K562 (cell line): ENCODE measurements around the gene TAMALIN. TPM values are rescaled to one million over a fixed set of nuclear protein-coding genes. Genes with fewer than 3 reads are reported as not detected.
A peak's percentile ranks its signal among the peaks of the same experiment; 100 is the strongest.

Source experiments
- ARID2 ChIP-seq: fragments of 450-650 bp; IDR thresholded peaks from 2 replicates; pipeline ENCODE4 v1.6.1; 2017; ENCODE audit warnings: antibody characterized with exemption, mild to moderate bottlenecking
- CTCF ChIP-seq, 3 experiments: IDR thresholded peaks in 2 of 3; conservative IDR thresholded peaks in 1 of 3; 2 replicates each; pipeline ENCODE4 v1.5.1; 2011 to 2012; ENCODE audit warnings: low read length in 3 of 3, mild to moderate bottlenecking in 3 of 3, control low read depth in 2 of 3, improper control_type of control experiment in 1 of 3, inconsistent platforms in 1 of 3, low read depth in 1 of 3, mixed read lengths in 1 of 3, moderate library complexity in 1 of 3; ENCODE audit not compliant: insufficient read depth in 2 of 3
- ERF ChIP-seq: fragments of 450-650 bp; formaldehyde crosslinking; IDR thresholded peaks from 2 replicates; pipeline ENCODE4 v1.4.0; 2020; ENCODE audit warnings: mild to moderate bottlenecking, mixed read lengths
- NUFIP1 ChIP-seq: fragments of 450-650 bp; IDR thresholded peaks from 2 replicates; pipeline ENCODE4 v1.6.1; 2018; ENCODE audit not compliant: partially characterized antibody
- RAD21 ChIP-seq, 2 experiments: fragments of 250-450 bp in 1 of 2; fragments of 450-650 bp in 1 of 2; sonication (Bioruptor Pico) in 1 of 2; formaldehyde crosslinking in 1 of 2; IDR thresholded peaks in 1 of 2; conservative IDR thresholded peaks in 1 of 2; 2 replicates each; pipeline versions ENCODE4 v1.4.0 to v1.8.0; 2020 to 2022; ENCODE audit warnings: mild to moderate bottlenecking in 2 of 2, moderate library complexity in 1 of 2
- REST ChIP-seq, 2 experiments: fragments of 450-650 bp; formaldehyde crosslinking in 1 of 2; IDR thresholded peaks; 2 replicates each; pipeline versions ENCODE4 v1.4.0 to v1.6.1; 2014 to 2020; ENCODE audit warnings: mild to moderate bottlenecking in 2 of 2, borderline replicate concordance in 1 of 2, low read depth in 1 of 2
- TRIM25 ChIP-seq: fragments of 450-650 bp; IDR thresholded peaks from 2 replicates; pipeline ENCODE4 v1.7.0; 2016; ENCODE audit warnings: borderline replicate concordance
- ZNF655 ChIP-seq: fragments of 250-450 bp; sonication (Bioruptor Pico); IDR thresholded peaks from 2 replicates; pipeline ENCODE4 v1.5.0; 2021
- polyA plus RNA-seq, 8 experiments: library from polyadenylated mRNA; depleted of rRNA in 4 of 8; stranded (reverse) in 5 of 8; unstranded in 3 of 8; fragments of >200 nt; fragmentation: Nextera tagmentation in 2 of 8; fragmentation: Illumina TruSeq in 1 of 8; extraction: Ambion mirVana in 2 of 8; extraction: Trizol in 1 of 8; gene quantifications; 2 replicates each; pipeline versions ENCODE4 v1.2.1 to v1.2.3, GENCODE V29; 2011 to 2014; ENCODE audit warnings: inconsistent platforms in 1 of 8, missing spikeins in 1 of 8
- total RNA-seq, 7 experiments: library from RNA; depleted of rRNA in 6 of 7; stranded (reverse); fragments of >200 nt in 6 of 7; fragmentation: Illumina TruSeq in 2 of 7; extraction: Trizol in 2 of 7; gene quantifications; 2 replicates each; pipeline versions ENCODE4 v1.2.1 to v1.2.3, GENCODE V29; 2011 to 2021; ENCODE audit warnings: low replicate concordance in 1 of 7

TAMALIN gene
- total and polyA plus RNA-seq, 9 of the 15 experiments (the other 6 are each of a cell fraction or from before 2014, with no cell fraction given) = 0.74 to 2.2 (median 1.5) TPM; not detected in 2

- TF ChIP-seq REST (IDR thresholded peaks at IDR 0.05; ENCODE audit: borderline replicate concordance) (peak; percentile 90), REST (CRISPR knock-in tag; IDR thresholded peaks at IDR 0.05; ENCODE audit: low read depth) (no peak), ARID2 (peak; percentile 74; the same call in 1 of the 2 replicates), RAD21 (CRISPR knock-in tag; conservative IDR thresholded peaks at IDR 0.05 in 1 of 2, IDR thresholded peaks at IDR 0.05 in 1 of 2) (peak; percentile 93 to 94), CTCF (IDR thresholded peaks at IDR 0.05 in 2 of 3, conservative IDR thresholded peaks at IDR 0.05 in 1 of 3; ENCODE audit: insufficient read depth in 2 of 3, low read depth in 1 of 3, low read length in 3 of 3) (peak; percentile 75 to 88 (median 81)), ERF (CRISPR knock-in tag) (no peak), NUFIP1 (no peak), TRIM25 (no peak), ZNF655 (CRISPR knock-in tag) (no peak)
Measured at GRCh38 chr12:52004042-52004648, 2.6 kb upstream of the TAMALIN start (continued).
